ENCODE results near the gene SHQ1.
A peak's percentile ranks its signal among the peaks of the same experiment; 100 is the strongest.

The SHQ1 gene

DNA sequence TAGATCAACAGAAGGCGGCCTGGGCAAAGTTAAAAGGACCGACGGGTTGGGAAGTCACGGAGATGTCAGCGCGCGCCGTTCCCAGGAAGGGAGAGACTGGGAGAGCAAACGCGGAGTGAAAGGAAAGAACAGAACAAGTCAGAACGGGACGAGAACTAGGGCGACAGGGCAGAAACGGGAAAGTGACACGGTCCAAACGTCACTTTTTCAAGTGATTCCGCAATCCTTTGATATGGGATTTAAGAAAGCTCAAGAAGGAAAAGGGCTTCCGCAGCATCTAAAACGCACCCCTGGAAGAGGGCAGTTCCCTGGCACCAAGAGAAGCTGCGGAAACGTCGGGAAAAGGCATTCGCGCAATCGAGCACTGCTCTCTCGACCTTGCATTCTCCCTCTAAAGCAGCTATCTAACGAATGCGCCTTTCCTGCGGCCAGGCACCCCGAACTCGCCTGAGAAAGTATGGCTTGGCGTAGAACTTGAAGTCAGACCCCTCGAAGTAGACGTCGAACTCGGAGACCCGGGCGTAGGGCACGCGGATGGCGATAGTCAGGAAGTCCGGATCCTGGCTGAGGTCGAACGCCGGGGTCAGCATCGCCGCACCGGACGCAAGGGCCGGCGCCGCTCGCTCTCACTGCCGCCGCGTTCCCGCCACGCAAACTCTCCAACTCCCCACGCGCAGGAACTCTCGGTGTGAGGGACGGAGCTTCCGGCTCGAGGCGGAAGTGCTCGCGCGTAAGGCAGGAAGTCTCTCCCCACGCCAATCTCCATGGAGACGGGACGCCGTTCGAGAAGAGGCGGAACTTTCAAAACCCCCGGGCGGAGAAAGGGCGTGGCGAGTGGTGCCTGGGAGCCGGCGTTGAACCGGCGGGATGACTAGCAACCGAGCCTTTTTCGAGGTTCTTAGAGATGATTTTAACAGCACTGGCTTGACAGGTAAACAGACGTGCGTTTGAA lies at the start of gene SHQ1:
Gene SHQ1 (minus strand): TSS at position 695 of the 952 bp plus-strand sequence. CDS start 105 bp downstream, at position 590.
- DNase-seq, result peak; percentile 97

DNA sequence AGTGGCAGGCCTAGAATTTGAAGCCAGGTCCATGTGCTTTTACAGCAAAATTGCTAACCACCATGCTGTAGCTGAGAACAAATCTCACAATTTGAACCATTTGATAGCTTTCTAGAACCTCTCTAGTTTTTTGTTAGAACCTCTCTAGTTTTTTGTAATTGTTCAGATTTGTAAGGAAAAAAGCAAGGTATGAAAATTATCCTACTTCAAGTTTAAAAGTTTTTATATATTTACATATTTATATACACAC lies 49.4 kb upstream of the SHQ1 start:
- DNase-seq, result no peak

GRCh38 chr3:72896996-72897757 lies 48.9 kb upstream of the SHQ1 start:
- no peak for DNase-seq

DNA sequence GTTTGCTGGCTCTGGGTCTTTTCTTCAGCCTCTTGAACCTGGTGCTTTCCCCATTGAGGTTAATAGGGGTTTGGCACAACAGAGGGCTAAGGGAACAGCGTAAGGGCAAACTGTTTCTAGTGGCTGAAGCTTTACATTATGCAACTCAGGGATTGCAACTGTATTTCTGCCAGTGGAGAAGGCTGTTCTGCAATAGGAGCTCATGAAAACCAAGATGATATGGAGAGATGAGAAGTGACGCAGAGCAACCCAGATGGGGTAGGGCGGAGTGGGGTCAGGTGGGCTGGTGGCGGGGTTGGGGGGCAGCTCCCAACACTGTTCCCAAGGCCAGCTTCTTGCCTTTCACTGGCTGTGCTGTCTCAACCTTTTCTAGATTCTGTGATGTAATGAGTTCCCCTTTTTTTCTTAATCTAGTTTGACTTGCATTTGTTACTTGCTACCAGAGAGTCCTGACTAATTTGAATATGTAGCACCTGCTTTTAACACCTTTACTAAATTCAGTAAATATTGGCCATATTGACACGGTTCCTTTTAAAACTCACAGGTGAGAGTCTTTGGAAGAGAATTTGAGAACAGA lies 46.8 kb upstream of the SHQ1 start:
- DNase-seq, result no peak

DNA sequence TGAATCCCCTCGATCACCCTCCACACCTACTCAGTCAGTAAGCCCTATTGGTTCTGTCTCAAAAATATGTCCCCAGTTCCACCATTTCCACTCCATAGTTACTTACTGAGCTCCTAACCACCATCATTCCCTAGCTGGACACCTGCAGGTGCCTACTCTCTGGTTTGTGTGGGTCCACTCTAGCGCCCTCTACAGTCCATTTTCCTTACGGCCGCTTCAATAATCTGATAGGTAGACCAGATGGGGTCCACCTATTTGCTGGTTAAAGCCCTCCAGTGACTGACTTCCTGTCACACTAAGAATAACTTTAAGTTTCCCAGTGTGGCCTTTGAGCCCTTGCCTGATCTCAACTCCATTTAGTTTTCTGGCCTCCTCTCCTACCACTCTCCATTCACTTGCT lies 44.6 kb upstream of the SHQ1 start:
- no peak for DNase-seq

DNA sequence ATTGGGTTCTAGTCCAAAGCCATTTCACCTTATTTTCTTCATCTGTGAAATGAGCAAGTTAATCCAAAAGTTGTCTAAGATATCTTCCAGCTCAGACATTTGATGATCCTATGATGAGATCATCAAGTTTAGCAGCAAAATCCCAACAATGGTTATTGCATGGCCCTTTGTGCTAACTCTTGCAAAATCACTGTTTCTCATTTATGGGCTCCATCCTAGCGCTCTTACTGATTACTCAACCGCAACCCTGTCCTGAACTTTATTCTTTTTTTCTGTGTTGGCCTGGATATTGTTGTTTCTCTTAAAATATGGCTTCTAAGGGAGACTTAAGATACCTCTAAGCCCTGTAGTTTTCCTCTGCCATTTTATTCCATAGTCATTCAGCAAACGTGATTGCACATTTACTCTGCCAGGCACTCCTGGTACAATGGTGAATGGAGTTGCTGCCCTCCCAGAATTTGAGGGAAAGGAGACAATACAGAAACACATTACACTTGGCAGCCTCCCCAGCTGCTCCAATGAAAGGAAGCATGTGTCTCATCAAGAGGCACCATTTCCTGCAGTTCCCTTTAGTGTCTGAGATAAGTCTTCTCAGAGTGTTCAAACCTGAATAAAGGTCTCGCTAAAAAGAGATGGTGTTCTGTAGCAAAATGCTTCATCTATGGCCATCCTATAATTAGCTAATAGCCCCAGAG lies 44.0 kb upstream of the SHQ1 start:
- no peak for DNase-seq

- no peak for DNase-seq
Measured at GRCh38 chr3:72891053-72891855, 43.0 kb upstream of the SHQ1 start.

- no peak for DNase-seq
Measured at GRCh38 chr3:72890166-72890925, 42.1 kb upstream of the SHQ1 start.

- no peak for DNase-seq
Measured at GRCh38 chr3:72889310-72890165, 41.3 kb upstream of the SHQ1 start.

GRCh38 chr3:72888546-72889309 lies 40.5 kb upstream of the SHQ1 start:
- no peak for DNase-seq

DNA sequence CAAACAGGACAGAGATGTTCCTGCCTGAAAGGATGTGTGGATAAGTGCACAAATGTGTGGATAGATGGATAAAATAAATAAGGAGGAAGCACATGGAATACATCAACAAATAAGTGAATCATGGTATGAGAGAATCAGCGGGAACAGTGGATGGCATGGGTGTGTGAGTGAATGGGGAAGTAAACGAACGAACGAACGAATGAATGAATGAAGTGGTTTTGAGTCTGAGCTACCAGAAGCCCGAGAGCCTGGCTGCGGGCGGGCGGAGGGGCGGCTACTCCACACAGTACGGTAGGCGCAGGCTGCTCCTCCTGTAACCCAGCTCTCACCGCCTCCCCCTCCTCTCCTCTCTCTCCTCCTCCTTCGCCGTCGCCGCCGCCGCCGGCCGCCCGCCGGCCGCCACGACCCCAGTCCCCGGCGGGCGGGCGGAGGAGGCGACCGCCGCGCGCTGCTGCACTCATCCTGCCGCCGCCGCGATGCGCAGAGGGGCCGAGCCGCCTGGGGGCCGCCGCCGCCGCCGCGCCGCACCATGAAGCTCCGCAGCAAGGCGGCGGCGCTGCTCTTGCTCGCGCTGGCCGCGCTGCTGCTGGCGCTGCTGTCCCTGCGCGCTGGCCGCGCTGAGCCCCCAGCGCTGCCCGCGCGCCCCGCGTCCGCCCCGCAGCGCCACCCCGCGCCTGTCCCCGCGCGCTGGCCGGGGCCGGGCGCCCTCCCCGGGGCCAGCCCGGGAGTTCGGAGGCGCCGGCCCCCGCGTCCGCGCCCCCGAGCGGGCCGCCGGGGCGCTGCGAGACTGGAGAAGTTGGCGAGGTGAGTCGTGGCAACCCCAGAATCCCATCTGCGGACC lies 39.7 kb upstream of the SHQ1 start, which contains the start of gene GXYLT2:
Gene GXYLT2 (plus strand): TSS at position 342 of the 841 bp plus-strand sequence. CDS start 188 bp downstream, at position 530.
- peak; percentile 23 for DNase-seq

DNA sequence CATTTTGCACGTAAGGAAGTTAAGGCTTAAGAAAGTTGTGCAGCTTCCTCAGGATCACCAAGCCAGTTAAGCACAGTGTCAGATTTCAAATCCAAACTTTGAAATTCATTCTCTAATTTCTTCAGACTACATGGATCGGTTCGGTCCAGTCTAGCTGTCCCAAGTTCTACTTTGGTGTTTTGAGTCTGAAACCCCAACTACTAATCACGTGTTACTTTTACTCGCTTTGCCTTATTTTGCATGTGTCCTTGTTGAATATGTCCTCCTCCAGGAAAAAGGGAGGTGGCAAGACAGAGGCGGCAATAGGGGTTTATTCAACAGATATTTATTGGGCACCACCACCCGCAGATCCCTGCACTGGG lies 39.1 kb upstream of the SHQ1 start:
- DNase-seq, result no peak

- no peak for DNase-seq
Measured at GRCh38 chr3:72872183-72872582, 23.9 kb upstream of the SHQ1 start.

DNA sequence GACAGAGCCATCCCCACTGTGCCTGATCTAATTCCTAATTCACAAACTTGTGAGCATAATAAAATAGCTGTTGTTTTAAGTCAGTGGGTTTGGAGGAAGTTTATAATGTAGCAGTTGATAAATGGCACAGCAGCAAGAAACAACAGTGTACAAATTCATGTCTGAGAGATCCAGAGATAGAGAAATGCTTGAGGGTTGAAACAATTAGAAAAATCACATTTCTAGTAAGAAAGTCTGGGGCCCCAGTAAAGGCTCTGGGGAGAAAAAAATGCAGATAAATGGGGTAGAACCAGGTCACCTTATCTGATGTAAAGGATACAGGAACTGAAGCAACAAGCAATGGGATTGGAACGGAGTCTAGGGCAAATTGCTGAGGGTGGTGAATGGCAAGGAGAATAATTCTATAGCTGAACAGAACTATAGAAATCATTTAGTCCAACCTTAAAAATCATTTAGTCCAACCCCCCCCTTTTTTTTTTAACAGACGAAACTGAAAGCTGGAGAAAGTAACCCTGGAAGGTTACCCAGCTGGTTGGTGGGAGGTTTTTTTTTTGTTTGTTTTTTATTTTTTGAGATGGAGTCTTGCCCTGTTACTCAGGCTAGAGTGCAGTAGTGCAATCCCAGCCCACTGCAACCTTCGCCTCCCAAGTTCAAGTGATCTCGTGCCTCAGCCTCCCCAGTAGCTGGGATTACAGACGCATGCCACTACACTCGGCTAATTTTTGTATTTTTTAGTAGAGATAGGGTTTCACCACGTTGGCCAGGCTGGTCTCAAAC lies 14.3 kb upstream of the SHQ1 start:
- no peak for DNase-seq

DNA sequence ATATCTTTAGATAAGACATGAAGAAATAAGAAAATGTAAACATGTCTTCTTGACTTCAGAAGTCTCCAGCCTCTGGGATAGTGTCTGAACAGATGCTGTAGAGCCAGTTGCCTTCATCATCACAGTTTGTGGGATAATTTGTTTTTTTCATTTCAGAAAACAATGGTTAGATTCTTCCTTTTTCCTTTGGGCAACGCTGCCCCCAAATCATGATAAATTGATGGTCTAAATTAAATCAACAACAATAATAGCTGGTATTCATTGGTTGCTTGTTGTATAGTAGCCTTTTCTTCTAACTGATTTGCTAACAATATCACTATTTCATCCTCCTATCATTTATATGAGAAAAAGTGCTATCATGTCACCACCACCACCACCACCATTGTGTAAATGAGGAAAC lies 12.6 kb upstream of the SHQ1 start:
- no peak for DNase-seq

GRCh38 chr3:72860053-72860452 lies 11.8 kb upstream of the SHQ1 start:
- no peak for DNase-seq

- no peak for DNase-seq
Measured at GRCh38 chr3:72855001-72855400, 6.8 kb upstream of the SHQ1 start.

- no peak for DNase-seq
Measured at GRCh38 chr3:72848703-72849081, 447 bp upstream of the SHQ1 start.
